Hepatocyte (in vitro differentiated cells): ENCODE measurements around the gene ARHGEF1.

Experiments
- EZH2 ChIP-seq: fragments of 200-600 bp; sonication (generic); IDR thresholded peaks from 2 replicates; pipeline ENCODE4 v1.6.1; 2016; ENCODE audit warnings: antibody characterized with exemption, mild to moderate bottlenecking, borderline replicate concordance
- TF ChIP-seq, protein P1 (sequence below): fragments of 200-600 bp; sonication (generic); IDR thresholded peaks from 2 replicates; pipeline ENCODE4 v1.5.1; 2016; ENCODE audit warnings: antibody characterized with exemption, mild to moderate bottlenecking; ENCODE audit not compliant: poor library complexity

DNA sequence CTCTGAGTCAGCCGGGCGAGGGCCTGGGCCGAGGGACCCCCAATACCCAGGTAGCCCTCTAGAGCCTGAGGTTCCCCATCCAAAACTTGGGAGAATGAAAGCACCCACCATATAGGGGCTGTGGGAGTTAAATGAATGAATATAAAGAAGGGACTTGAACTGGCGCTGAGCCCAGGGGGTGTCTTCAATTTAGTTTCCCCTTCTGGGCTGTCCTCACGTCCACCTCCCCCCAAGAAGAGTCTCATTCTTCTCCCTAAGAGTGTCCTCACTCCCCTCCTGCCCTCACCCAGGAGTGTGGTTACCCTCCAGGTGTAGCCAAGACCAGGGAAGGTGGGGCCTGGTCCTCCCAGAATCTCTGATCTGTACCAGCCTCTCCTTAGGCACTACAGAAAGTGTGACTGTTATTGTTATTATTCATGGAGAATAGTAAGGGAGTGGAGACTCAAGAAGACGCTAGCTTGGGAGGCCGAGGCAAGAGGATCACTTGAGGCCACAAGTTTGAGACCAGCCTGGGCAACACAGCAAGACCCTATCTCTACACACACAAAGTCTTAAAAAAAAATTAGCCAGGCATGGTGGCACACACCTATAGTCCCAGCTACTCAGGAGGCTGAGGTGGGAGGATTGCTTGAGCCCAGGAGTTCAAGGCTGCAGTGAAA lies 3.2 kb upstream of the ARHGEF1 start:
- no peak for TF ChIP-seq EZH2
- TF ChIP-seq, protein P1, sequence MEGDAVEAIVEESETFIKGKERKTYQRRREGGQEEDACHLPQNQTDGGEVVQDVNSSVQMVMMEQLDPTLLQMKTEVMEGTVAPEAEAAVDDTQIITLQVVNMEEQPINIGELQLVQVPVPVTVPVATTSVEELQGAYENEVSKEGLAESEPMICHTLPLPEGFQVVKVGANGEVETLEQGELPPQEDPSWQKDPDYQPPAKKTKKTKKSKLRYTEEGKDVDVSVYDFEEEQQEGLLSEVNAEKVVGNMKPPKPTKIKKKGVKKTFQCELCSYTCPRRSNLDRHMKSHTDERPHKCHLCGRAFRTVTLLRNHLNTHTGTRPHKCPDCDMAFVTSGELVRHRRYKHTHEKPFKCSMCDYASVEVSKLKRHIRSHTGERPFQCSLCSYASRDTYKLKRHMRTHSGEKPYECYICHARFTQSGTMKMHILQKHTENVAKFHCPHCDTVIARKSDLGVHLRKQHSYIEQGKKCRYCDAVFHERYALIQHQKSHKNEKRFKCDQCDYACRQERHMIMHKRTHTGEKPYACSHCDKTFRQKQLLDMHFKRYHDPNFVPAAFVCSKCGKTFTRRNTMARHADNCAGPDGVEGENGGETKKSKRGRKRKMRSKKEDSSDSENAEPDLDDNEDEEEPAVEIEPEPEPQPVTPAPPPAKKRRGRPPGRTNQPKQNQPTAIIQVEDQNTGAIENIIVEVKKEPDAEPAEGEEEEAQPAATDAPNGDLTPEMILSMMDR: no peak
